MM.1S (cell line): ENCODE data around the gene VEZT.
"Not testable (repeated sequence)": the region's sequence is repeated elsewhere in the genome, so short reads cannot be mapped to it uniquely, and the experiment has no call there.

Experiments used
- DNase-seq: peaks from one replicate; pipeline ENCODE4 v3.0.0-alpha.2; 2015
- H2AFZ ChIP-seq: fragments of 300-600 bp; sonication (generic); 2 replicates; pipeline ENCODE4 v1.6.0; 2016; ENCODE audit warnings: antibody characterized with exemption, low read length
- H3F3A ChIP-seq: fragments of 300-600 bp; sonication (generic); 2 replicates; pipeline ENCODE4 v1.6.1; 2016; ENCODE audit warnings: mild to moderate bottlenecking, antibody characterized with exemption, low read length, moderate library complexity, mixed read lengths; ENCODE audit not compliant: insufficient read depth
- H3K27ac ChIP-seq: fragments of 300-600 bp; sonication (generic); 2 replicates; pipeline ENCODE4 v1.5.1; 2016; ENCODE audit warnings: mild to moderate bottlenecking, low read length
- H3K27me3 ChIP-seq: fragments of 300-600 bp; sonication (generic); replicated peaks from 2 replicates; pipeline ENCODE4 v1.6.0; 2016; ENCODE audit warnings: low read length; ENCODE audit not compliant: insufficient read depth
- H3K36me3 ChIP-seq: fragments of 300-600 bp; sonication (generic); replicated peaks from 2 replicates; pipeline ENCODE4 v1.6.1; 2016; ENCODE audit warnings: mild to moderate bottlenecking, low read length, mixed read lengths; ENCODE audit not compliant: insufficient read depth
- H3K4me1 ChIP-seq: fragments of 300-600 bp; sonication (generic); 2 replicates; pipeline ENCODE4 v1.6.1; 2016; ENCODE audit warnings: low read length, mixed read lengths
- H3K4me2 ChIP-seq: fragments of 300-600 bp; sonication (generic); 2 replicates; pipeline ENCODE4 v1.6.0; 2016; ENCODE audit warnings: low read depth, low read length
- H3K4me3 ChIP-seq: fragments of 300-600 bp; sonication (generic); 2 replicates; pipeline ENCODE4 v1.5.1; 2016; ENCODE audit warnings: low read length, mixed read lengths
- H3K79me2 ChIP-seq: fragments of 300-600 bp; sonication (generic); 2 replicates; pipeline ENCODE4 v1.6.1; 2016; ENCODE audit warnings: mixed run types, low read length, mixed read lengths
- H3K9ac ChIP-seq: fragments of 300-600 bp; sonication (generic); 2 replicates; pipeline ENCODE4 v1.6.1; 2016; ENCODE audit warnings: low read length, mixed read lengths
- H3K9me2 ChIP-seq: fragments of 300-600 bp; sonication (generic); replicated peaks from 2 replicates; pipeline ENCODE4 v1.6.1; 2016; ENCODE audit warnings: mild to moderate bottlenecking, low read length, mixed read lengths; ENCODE audit not compliant: insufficient read depth
- H3K9me3 ChIP-seq: fragments of 300-600 bp; sonication (generic); replicated peaks from 2 replicates; pipeline ENCODE4 v1.6.1; 2016; ENCODE audit warnings: mild to moderate bottlenecking, low read length, mixed read lengths; ENCODE audit not compliant: insufficient read depth
- H4K20me1 ChIP-seq: fragments of 300-600 bp; sonication (generic); 2 replicates; pipeline ENCODE4 v1.6.1; 2016; ENCODE audit warnings: mild to moderate bottlenecking, low read length, moderate library complexity, mixed read lengths; ENCODE audit not compliant: insufficient read depth
- CTCF ChIP-seq: fragments of 300-600 bp; sonication (generic); IDR thresholded peaks from 2 replicates; pipeline ENCODE4 v1.5.1; 2016; ENCODE audit warnings: antibody characterized with exemption, low read length, mixed read lengths
- EZH2 ChIP-seq: fragments of 300-600 bp; sonication (generic); optimal IDR thresholded peaks from 2 replicates; pipeline ENCODE3; 2017; ENCODE audit warnings: low read depth, mild to moderate bottlenecking, antibody characterized with exemption, low read length, mixed read lengths
- EZH2phosphoT487 ChIP-seq: fragments of 300-600 bp; sonication (generic); IDR thresholded peaks from 2 replicates; pipeline ENCODE4 v1.6.1; 2018; ENCODE audit warnings: antibody characterized with exemption, low read length

VEZT gene

DNA sequence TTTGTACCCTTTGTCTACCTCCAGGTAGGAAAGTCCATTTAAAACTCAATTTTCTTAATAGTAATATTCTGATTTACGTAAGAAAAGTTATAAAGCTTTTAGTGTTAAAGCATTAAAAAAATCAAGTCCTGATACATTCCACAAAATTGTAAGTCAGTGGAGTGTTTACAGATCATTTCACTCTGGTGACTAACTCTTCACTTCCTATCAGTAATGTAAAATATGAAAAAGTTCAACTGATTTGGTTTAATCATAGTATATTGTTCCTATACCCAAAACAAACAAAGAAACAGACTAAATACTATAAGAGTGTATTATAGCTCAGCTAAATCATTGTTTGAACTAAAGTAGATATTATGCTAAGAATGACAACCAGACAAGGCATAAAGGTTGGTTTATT lies 85.9 kb downstream of the VEZT start:
- TF ChIP-seq CTCF = no peak
- TF ChIP-seq EZH2 = no peak
- TF ChIP-seq EZH2phosphoT487 = no peak
- H3K9ac ChIP-seq = no peak overlapping the region
- no peaks in the 10 kb centered on the region for H3K27me3 ChIP-seq
- H3K36me3 ChIP-seq = no peaks in the 10 kb centered on the region
- no peaks in the 10 kb centered on the region for H3K79me2 ChIP-seq
- H3K27ac ChIP-seq = no peak overlapping the region
- H3F3A ChIP-seq = no peaks in the 10 kb centered on the region
- H3K4me1 ChIP-seq = no peaks in the 10 kb centered on the region
- no peak overlapping the region for H2AFZ ChIP-seq
- DNase-seq = no peak
- H3K9me3 ChIP-seq = no peaks in the 10 kb centered on the region
- no peaks in the 10 kb centered on the region for H3K9me2 ChIP-seq
- H3K4me2 ChIP-seq = no peak overlapping the region
- H3K4me3 ChIP-seq = no peak overlapping the region
- no peaks in the 10 kb centered on the region for H4K20me1 ChIP-seq

GRCh38 chr12:95304673-95305198 lies 87.1 kb downstream of the VEZT start:
- H3K9me2 ChIP-seq = no peaks in the 10 kb centered on the region
- H3K4me1 ChIP-seq = no peaks in the 10 kb centered on the region
- H2AFZ ChIP-seq = no peak overlapping the region
- H3K9me3 ChIP-seq = no peaks in the 10 kb centered on the region
- no peaks in the 10 kb centered on the region for H3F3A ChIP-seq
- no peaks in the 10 kb centered on the region for H3K27me3 ChIP-seq
- no peak overlapping the region for H3K9ac ChIP-seq
- no peak for DNase-seq
- no peaks in the 10 kb centered on the region for H3K36me3 ChIP-seq
- no peaks in the 10 kb centered on the region for H4K20me1 ChIP-seq
- no peaks in the 10 kb centered on the region for H3K79me2 ChIP-seq
- no peak overlapping the region for H3K4me3 ChIP-seq
- H3K27ac ChIP-seq = no peak overlapping the region
- H3K4me2 ChIP-seq = no peak overlapping the region
- TF ChIP-seq EZH2 = no peak
- no peak for TF ChIP-seq EZH2phosphoT487
- TF ChIP-seq CTCF = no peak

- H3K4me1 ChIP-seq = no peaks in the 10 kb centered on the region
- no peak for DNase-seq
- H3K9me2 ChIP-seq = no peaks in the 10 kb centered on the region
- H3K4me2 ChIP-seq = no peak overlapping the region
- H3K4me3 ChIP-seq = no peak overlapping the region
- H3K27me3 ChIP-seq = no peaks in the 10 kb centered on the region
- H3K79me2 ChIP-seq = no peaks in the 10 kb centered on the region
- no peaks in the 10 kb centered on the region for H3K9me3 ChIP-seq
- no peaks in the 10 kb centered on the region for H3F3A ChIP-seq
- no peak overlapping the region for H2AFZ ChIP-seq
- no peak overlapping the region for H3K27ac ChIP-seq
- H3K9ac ChIP-seq = no peak overlapping the region
- TF ChIP-seq CTCF (no peak), EZH2 (no peak), EZH2phosphoT487 (no peak)
- no peaks in the 10 kb centered on the region for H3K36me3 ChIP-seq
- H4K20me1 ChIP-seq = no peaks in the 10 kb centered on the region
Observed at GRCh38 chr12:95312656-95313055, 95.0 kb downstream of the VEZT start.

- H3K9ac ChIP-seq, H3K4me2 ChIP-seq, H3K4me3 ChIP-seq, H2AFZ ChIP-seq, H3K9me3 ChIP-seq, DNase-seq, H3K79me2 ChIP-seq, H3F3A ChIP-seq, H3K9me2 ChIP-seq, H3K4me1 ChIP-seq, H3K36me3 ChIP-seq, H3K27ac ChIP-seq, H3K27me3 ChIP-seq, H4K20me1 ChIP-seq: not testable (repeated sequence)
Observed at GRCh38 chr12:95314756-95315155, 97.1 kb downstream of the VEZT start.
